Inflammatory macrophage treated with lipopolysaccharide for 4 hours (primary cell): ENCODE data around the gene NINJ2.

Experiments
- DNase-seq: peaks from one replicate; pipeline ENCODE4 v3.0.0-alpha.2; 2020

Gene NINJ2

GRCh38 chr12:565589-566105 lies 97.6 kb downstream of the NINJ2 start:
- no peak for DNase-seq

DNA sequence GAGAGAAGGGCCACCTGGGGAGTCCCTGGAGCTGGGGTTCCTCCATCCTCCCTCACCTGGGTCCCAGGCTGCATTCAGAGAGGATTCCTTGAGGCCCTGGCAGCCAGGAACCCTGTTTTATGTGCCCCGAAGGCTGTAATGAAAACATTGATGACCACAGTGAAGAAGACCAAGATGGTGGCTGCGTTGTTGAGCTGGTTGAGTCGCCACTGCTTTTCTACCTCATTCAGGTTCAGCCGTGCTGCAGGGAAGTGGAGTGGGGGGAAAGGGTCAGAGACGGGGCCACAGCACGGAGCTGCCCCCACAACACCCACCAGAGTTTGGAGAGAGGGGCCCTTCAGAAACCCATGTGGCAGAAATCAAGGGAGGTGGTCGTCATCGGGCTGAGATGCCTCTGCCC lies 98.1 kb downstream of the NINJ2 start:
- no peak for DNase-seq

DNA sequence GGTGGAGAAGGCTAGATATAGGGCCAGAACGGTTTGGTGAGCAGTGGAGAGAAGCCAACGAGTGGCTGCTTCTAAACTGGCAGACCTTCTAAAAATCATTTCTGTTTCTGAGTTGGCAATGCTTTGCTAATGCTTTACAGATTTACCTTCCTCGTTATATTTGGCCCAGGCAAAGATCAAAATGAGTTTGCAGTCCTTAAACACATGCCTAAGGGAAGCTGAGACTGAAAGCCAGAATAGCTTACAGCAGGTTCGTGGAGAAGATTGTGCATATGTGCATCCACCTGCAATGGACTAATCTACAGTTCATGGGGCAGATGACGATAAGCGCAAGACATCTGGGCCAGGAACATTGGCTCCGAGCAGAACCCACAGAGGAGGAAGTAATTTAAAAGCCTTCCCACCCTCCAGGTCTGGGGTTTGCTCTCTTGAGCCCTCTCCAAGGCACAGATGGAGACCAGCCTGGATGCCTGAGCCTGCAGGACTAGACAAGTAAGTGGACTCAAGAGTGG lies 99.4 kb downstream of the NINJ2 start:
- DNase-seq = no peak

DNA sequence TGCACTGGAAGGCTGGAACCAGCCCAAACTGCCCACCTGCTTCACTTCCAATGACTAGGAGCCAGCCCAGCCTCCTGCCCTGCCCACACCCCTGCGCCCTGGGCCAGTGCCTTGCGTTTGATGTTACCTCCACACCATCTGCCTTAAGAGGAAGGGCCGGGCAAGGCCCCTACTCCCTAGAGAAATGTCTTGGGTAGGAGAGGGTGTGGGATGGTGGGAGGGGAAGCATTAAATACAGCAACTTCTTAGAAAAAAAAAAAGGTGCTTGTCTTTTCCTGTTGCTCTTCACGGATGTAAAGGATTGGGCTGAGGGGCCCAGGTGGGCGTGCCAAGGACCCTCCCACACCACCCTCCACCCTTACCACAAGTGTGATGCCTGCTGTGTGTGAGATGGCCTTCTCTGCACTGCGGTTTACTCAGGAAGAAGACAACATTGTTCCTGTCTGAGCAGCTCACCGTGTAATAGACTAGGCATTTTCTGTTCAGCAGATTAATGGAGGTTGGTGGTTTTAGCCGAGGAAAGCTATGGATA lies 99.9 kb downstream of the NINJ2 start:
- DNase-seq = no peak

DNA sequence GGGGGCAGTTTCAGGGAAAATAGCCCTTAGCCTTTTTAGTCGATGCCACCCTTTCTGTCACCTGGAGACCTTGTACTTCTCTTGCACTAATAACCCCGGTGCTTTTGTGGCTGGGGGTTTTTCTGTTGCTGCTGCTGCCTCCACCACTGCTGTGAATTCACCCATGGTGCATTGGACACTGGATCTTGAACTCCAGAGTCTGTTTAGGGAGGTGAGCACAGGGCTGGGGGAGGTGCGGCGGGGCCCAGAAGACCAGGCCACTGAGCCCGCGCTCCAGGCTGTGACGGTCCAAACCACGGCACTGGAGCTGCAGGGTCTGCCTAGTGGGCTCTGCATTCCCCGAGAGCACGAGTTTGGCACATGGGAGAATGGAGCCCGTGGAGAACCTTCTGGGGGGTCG lies 100.6 kb downstream of the NINJ2 start:
- no peak for DNase-seq

DNA sequence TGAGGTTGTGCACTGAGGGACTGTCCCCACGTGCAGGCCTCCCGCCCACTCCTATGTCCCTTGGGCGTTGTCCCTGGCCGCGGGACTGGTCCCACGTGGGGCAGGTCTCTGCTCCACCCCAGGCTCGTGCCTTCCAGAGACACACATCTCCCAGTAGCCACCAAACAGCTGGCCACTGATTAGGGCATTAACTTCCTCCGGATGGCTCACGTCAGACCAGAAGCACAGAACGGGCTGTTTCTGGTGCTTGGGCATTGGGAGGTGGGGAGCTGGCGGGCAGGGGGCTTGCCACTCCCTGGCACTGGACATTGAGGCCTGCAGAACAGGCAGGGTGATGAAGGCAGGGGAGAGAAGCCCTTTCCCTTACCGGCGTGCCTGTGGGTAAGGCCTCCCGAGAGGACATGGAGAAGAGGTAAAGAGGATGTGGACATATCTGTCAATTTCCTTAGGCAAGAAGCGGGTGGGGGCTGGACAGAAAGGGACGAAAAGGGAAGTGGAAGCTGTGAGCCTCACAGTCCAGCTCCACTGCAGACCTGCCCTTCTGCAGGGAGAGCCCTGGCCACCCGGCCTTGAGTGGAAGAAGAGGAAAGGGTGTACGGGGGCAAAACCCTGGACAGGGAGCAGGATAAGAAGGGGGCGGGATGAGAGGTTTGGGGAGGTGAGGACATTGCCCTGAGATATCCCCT lies 101.2 kb downstream of the NINJ2 start:
- peak; percentile 92 for DNase-seq

DNA sequence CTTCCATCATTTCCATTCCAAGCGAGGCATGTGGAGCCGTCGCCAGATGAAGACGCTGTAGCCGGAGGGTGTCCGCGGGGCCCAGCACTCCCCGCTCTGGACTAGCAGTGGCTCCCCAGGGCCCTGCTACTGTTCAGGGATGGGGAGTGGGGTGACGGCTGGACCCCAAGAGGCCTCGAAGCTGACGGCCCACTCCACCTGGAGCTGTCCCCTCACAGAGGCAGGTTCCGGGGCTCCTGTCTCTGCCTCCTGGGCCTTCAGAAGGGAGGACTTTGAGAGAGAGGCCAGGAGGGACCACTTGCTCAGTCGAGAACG lies 101.9 kb downstream of the NINJ2 start:
- no peak for DNase-seq

DNA sequence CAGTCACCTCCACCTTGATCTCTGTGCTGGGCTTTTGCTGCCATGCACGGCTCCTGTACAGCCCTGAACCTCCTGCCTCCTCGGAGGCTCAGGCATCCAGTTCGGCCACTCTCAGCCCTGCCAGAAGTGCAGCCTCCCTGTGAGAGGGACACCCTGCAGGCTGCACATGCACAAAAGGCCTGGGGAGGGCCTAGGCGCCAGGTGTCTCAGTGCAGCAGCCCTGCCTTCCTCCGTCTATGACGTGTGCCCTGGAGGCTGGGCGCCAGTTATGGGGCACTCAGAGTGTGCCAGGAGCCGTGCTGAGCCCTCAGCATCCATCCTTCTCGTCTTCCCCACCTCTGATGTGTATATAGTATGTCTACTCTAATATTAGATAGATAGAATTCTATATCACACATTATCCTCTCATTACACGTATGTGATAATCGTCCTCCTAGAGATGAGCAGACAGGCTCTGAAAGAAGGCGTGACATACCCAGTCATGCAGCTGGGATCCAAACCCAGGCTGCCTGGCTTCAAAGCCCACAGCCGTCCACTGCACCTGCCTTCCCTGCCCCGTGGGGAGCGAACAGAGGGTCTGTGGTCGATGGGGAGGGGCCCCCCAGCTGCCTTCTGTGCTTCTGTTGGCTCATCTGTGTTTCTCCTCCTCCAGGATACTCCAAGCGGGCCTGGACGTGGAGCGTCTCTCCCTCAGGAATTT lies 102.4 kb downstream of the NINJ2 start:
- no peak for DNase-seq

DNA sequence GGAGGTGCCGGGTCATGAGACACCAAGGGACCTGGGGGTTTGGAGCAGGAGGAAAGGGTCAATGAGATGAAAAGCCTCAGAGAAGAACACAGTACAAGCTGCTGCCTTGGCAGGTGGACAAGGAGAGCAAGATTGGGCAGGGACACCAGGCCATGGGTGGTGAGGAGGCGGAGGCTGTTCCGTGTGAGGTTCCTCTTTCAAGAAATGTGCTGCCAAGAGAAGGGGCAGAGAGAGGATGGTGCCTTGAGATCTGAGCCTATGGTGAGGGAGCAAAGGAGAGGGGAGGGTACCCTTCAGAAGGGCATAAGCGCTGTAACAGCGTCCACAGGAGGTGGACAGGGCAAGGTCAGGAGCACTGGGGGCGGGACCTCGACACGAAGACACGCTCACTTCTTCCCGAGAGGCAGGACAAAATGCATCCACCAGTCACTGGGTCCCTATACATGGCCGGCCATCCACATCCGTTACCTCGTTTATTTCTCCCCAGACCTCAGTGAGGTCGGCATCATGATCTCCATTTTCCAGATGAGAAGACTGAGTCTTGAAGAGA lies 103.3 kb downstream of the NINJ2 start:
- DNase-seq = peak; percentile 34

DNA sequence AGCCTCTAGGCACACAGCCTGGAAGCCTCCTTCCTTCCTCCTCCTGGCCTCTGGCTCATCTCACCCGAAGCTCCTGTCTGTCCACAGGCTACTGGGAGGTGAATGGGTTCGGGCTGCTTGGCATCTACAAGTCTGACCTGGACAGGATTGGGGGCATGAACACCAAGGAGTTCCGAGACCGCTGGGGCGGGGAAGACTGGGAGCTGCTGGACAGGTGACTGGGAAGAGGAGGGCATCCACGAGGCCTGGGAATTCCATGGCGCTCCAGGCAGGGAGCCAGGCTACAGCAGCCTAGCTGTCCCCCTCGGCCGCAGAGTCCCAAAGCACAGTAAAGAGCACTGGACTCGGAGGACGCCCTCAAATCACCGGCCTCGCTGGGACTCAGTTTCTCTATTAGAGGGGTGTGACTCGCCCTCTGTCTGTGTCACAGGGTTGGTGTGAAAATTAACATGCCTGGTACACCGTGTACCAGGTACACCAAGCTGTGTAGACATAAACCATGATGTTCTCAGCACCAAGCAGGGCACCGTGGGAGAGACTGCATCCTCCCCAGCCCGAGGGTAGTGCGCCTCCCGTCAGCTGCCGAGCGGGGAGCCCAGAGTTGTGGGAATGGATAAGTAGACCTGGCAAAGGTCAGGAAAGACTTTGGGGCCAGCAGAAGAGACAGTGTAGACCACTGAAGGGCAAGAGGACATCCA lies 103.9 kb downstream of the NINJ2 start:
- no peak for DNase-seq

- no peak for DNase-seq
Measured at GRCh38 chr12:558580-558979, 104.7 kb downstream of the NINJ2 start.

DNA sequence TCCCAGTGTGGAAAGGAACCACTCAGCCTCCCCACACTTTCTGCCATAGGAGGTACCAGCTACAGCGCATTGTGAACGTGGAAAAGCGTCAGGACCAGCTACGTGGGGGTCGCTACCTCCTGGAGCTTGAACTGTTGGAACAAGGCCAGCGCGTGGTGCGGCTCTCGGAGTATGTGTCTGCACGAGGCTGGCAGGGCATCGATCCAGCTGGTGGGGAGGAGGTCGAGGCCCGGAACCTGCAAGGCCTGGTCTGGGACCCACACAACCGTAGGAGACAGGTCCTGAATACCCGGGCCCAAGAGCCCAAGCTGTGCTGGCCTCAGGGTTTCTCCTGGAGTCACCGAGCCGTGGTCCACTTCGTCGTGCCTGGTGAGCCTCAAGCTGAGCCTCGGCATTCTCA lies 106.7 kb downstream of the NINJ2 start:
- DNase-seq = no peak

- DNase-seq = no peak
Measured at GRCh38 chr12:554001-554285, 109.3 kb downstream of the NINJ2 start.

DNA sequence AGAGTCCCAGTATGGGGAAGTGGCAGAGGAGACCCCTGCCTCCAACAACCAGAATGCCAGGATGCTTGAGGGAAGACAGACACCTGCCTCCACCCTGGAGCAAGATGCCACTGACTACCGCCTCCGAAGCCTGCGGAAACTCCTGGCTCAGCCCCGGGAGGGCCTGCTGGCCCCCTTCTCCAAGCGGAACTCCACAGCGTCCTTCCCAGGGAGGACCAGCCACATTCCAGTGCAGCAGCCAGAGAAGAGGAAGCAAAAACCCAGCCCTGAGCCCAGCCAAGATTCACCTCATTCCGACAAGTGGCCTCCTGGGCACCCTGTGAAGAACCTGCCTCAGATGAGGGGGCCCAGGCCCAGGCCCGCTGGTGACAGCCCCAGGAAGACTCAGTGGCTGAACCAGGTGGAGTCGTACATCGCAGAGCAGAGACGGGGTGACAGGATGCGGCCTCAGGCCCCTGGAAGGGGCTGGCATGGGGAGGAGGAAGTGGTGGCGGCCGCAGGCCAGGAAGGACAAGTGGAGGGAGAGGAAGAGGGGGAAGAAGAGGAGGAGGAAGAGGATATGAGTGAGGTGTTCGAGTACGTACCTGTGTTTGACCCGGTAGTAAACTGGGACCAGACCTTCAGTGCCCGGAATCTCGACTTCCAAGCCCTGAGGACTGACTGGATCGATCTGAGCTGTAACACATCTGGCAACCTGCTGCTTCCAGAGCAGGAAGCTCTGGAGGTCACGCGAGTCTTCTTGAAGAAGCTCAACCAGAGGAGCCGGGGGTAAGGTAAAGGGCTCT lies 109.8 kb downstream of the NINJ2 start:
- DNase-seq = no peak

- DNase-seq = no peak
Measured at GRCh38 chr12:552466-552865, 110.8 kb downstream of the NINJ2 start.

GRCh38 chr12:550473-551260 lies 112.6 kb downstream of the NINJ2 start:
- DNase-seq = no peak

DNA sequence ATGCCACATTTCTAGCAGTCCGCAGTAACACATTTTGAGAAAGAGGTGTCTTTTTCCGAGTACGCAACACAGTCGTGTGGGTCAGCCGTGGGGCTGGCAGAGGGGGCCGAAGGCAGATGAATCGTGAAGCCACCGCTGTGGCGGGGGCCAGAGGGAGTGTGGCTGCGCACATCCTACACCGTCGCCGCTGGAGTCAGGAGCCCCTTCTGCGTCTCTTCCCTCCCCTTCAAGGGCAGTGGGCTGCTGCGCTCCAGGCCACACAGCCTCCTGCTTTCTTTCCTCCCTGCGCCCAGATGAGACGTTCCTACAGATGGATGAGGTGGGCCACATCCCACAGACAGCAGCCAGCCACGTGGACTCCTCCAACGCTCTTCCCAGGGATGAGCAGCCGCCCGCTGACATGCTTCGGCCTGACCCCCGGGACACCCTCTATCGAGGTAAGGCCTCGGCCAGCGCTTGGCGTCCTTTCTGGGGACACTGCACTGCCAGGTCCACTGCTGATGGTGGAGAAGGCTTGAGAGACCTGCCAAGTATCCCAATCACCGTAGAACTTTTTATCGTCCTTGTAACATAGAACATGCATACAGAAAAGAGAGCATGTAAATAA lies 113.7 kb downstream of the NINJ2 start:
- no peak for DNase-seq

DNA sequence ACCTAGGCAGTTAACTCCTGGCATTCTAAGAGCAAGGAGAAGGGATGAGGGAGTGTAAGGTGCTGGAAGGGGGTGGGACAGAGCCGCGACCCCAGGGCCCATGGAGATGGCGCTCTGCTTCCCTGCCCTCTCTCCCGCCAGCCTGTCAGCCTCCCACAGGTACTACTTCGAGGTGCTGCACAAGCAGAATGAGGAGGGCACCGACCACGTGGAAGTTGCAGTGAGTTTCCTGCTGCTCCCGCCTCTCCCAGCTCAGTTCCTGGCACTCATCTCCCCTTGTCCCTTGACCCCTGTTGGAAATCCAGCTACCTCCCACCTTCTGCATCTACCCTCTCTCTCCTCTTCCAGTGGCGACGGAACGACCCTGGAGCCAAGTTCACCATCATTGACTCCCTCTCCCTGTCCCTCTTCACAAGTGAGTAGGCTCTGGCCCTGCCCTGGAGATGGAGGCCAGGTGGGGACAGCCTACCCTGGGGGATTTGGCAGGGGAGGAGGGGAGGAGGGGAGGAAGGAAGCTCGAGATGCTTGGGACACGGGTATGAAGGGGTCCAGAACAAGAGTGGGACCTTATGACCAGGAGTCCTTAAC lies 115.3 kb downstream of the NINJ2 start:
- DNase-seq = no peak

DNA sequence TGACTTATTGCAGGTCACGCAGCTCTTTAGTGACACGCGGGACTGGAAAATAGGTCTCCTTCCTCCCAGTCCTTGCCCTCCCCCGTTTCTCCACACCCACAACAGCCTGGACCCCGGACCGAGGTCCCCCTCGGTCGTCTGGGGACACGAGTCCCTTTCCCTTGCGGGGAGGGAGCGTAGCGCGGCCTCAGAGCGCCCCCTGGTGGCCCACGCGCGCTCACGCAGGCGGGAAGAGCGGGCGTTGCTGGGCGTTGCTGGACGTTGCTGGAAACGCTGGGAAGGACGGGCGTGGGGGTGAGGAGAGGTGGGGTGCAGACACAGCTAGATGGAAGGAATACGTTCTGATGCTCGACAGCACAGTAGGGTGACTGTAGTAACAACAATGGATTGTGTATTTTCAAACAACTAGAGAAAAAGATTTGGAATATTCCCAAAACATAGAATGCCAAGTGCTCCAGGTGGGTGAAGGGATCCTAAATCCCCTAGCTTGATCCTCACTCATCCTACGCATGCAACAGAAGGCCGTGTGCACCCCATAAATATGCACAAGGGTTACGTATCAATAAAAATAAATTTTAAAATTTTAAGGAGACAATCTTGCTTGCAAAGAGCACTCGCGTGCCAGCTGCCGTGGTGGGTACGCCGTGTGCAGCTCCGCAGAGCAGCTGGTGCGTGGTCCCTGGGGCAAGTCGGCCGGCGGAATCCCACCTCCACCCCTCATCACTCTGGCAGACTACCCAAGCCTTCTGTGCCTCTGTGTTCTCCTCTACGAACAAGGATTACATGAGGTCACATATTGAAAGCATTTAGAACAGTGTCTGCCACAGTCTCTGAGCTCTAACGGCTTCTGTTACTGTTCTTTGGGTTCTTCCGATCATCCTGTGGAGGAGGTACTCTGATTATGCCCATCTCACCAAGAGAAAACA lies 116.1 kb downstream of the NINJ2 start:
- peak; percentile 50 for DNase-seq
